Mucosa of gallbladder (tissue), 1 donor: Measurements from ENCODE around the gene RPS6KB2. TPM values are rescaled to one million over a fixed set of nuclear protein-coding genes. Genes with fewer than 3 reads are reported as not detected.

Experiments used
- DNase-seq: peaks from one replicate; pipeline ENCODE4 v3.0.0-alpha.2; 2020; ENCODE audit warnings: low spot score
- total RNA-seq: library from RNA; stranded (reverse); gene quantifications from one replicate; pipeline ENCODE4 v1.2.1, GENCODE V29; 2021
- donor health status: DM: no; HTN: no; CAD: no.

RPS6KB2 gene
- 39.7 TPM for total RNA-seq

GRCh38 chr11:67428052-67429001 lies at the start of gene RPS6KB2:
Gene RPS6KB2 (plus strand): TSS chr11:67428494. CDS start chr11:67428546, 52 bp downstream.
- peak; percentile 99 for DNase-seq

GRCh38 chr11:67378544-67378943 lies 49.8 kb upstream of the RPS6KB2 start:
- no peak for DNase-seq

GRCh38 chr11:67379061-67380058 lies 48.9 kb upstream of the RPS6KB2 start:
- no peak for DNase-seq

- no peak for DNase-seq
Observed at GRCh38 chr11:67381244-67381972, 46.9 kb upstream of the RPS6KB2 start.

GRCh38 chr11:67382276-67383136 lies 45.8 kb upstream of the RPS6KB2 start:
- peak; percentile 86 for DNase-seq

- no peak for DNase-seq
Observed at GRCh38 chr11:67384851-67385366, 43.4 kb upstream of the RPS6KB2 start.

GRCh38 chr11:67387069-67387468 lies 41.2 kb upstream of the RPS6KB2 start:
- no peak for DNase-seq

GRCh38 chr11:67387518-67387917 lies 40.8 kb upstream of the RPS6KB2 start:
- DNase-seq: no peak

GRCh38 chr11:67389477-67389876 lies 38.8 kb upstream of the RPS6KB2 start:
- no peak for DNase-seq

GRCh38 chr11:67390947-67391303 lies 37.4 kb upstream of the RPS6KB2 start:
- DNase-seq: no peak

- peak; percentile 96 for DNase-seq
Observed at GRCh38 chr11:67391304-67392182, 36.8 kb upstream of the RPS6KB2 start, which contains the start of gene RAD9A. Gene RAD9A (plus strand): TSS chr11:67391986. CDS start chr11:67392045, 59 bp downstream.

GRCh38 chr11:67392183-67392715 lies 36.0 kb upstream of the RPS6KB2 start:
- no peak for DNase-seq

- DNase-seq: no peak
Observed at GRCh38 chr11:67393437-67393836, 34.9 kb upstream of the RPS6KB2 start.

- no peak for DNase-seq
Observed at GRCh38 chr11:67393990-67394389, 34.3 kb upstream of the RPS6KB2 start.

GRCh38 chr11:67395555-67396258 lies 32.6 kb upstream of the RPS6KB2 start:
- no peak for DNase-seq

- DNase-seq: no peak
Observed at GRCh38 chr11:67396259-67396581, 32.1 kb upstream of the RPS6KB2 start.

GRCh38 chr11:67396587-67397389 lies 31.5 kb upstream of the RPS6KB2 start:
- DNase-seq: no peak

- no peak for DNase-seq
Observed at GRCh38 chr11:67397536-67397935, 30.8 kb upstream of the RPS6KB2 start.
